Upper lobe of right lung (tissue), 1 donor: ENCODE data around the gene CYFIP2. TPM values are rescaled to one million over a fixed set of nuclear protein-coding genes. Genes with fewer than 3 reads are reported as not detected.
A peak's percentile ranks its signal among the peaks of the same experiment; 100 is the strongest.

Experiments
- ATAC-seq: fragments of 200-7000 bp; cut with Tn5 transposase; one replicate; pipeline ENCODE4 v1.9.1; 2020; ENCODE audit warnings: mild to moderate bottlenecking, moderate library complexity
- DNase-seq: peaks from one replicate; pipeline ENCODE4 v3.0.0-alpha.2; 2020
- H3K27ac ChIP-seq: fragments of 200-600 bp; one replicate; pipeline ENCODE4 v1.8.0; 2022
- H3K27me3 ChIP-seq: fragments of 200-600 bp; one replicate; pipeline ENCODE4 v1.8.0; 2022; ENCODE audit warnings: mild to moderate bottlenecking
- H3K36me3 ChIP-seq: fragments of 200-600 bp; one replicate; pipeline ENCODE4 v1.8.0; 2022
- H3K4me1 ChIP-seq: fragments of 200-600 bp; one replicate; pipeline ENCODE4 v1.8.0; 2022
- H3K4me3 ChIP-seq: fragments of 200-600 bp; one replicate; pipeline ENCODE4 v1.8.0; 2022; ENCODE audit warnings: mild to moderate bottlenecking
- H3K9me3 ChIP-seq: fragments of 200-600 bp; one replicate; pipeline ENCODE4 v1.8.0; 2022
- intact Hi-C: fragments of 100-400 bp; cut with DNase I; formaldehyde crosslinking; loops from one replicate; pipeline ENCODE4 v1.11.0; 2022
- total RNA-seq: library from RNA; stranded (reverse); fragmentation: NEBNext Ultra II Directional; extraction: Animal tissue kit (Norgen Biotek cat#: 25700); gene quantifications from one replicate; pipeline ENCODE4 v1.2.1, GENCODE V29; 2021
- TF ChIP-seq, protein P1 (sequence below): fragments of 200-600 bp; IDR thresholded peaks from one replicate; pipeline ENCODE4 v1.8.0; 2022; ENCODE audit warnings: antibody characterized with exemption
- donor health status: DM: no; HTN: yes; CAD: no; lungs with severe emphysema.

The CYFIP2 gene
- total RNA-seq, 1 donor from 2014 or later: 37.1 TPM

DNA sequence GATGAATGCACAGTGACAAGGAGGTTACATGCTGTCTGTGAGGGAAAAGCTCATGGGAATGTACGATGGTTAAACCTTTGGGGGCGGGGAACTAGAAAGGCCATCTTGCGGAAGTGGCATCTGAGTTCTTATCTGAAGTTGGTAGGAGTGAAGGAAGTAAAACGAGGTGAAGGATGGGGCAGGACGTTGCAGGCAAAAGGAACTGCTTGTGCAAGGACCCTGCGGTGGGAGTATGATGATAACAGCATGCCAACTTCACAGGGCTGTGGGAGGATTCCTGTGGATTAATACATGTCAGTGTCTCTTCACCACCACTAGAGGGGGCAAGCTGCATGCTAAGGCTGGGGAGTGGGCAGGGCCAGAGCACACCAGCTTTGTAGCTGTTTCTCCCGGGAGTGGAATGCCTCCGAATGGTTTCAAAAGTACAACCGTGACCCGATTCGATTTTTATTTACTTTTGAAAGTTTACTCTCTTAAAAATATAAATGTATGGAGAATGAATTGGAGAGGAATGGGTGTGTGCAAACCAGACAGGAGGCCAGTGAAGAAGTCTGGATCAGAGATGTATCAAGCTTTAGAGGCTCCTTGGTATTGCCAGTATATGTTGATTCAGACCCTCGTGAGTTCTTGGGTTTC, 62.5 kb downstream of the CYFIP2 start:
- intact Hi-C loops: no loop called here
- peak overlapping the region; percentile 2 for H3K4me3 ChIP-seq
- peak; percentile 98 for ATAC-seq
- no peak overlapping the region for H3K27ac ChIP-seq
- TF ChIP-seq, protein P1, sequence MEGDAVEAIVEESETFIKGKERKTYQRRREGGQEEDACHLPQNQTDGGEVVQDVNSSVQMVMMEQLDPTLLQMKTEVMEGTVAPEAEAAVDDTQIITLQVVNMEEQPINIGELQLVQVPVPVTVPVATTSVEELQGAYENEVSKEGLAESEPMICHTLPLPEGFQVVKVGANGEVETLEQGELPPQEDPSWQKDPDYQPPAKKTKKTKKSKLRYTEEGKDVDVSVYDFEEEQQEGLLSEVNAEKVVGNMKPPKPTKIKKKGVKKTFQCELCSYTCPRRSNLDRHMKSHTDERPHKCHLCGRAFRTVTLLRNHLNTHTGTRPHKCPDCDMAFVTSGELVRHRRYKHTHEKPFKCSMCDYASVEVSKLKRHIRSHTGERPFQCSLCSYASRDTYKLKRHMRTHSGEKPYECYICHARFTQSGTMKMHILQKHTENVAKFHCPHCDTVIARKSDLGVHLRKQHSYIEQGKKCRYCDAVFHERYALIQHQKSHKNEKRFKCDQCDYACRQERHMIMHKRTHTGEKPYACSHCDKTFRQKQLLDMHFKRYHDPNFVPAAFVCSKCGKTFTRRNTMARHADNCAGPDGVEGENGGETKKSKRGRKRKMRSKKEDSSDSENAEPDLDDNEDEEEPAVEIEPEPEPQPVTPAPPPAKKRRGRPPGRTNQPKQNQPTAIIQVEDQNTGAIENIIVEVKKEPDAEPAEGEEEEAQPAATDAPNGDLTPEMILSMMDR: peak; percentile 95
- DNase-seq: no peak
- H3K36me3 ChIP-seq: peaks cover 8% of the 10 kb centered on the region
- H3K4me1 ChIP-seq: no peaks in the 10 kb centered on the region
- no peaks in the 10 kb centered on the region for H3K27me3 ChIP-seq
- no peaks in the 10 kb centered on the region for H3K9me3 ChIP-seq

DNA sequence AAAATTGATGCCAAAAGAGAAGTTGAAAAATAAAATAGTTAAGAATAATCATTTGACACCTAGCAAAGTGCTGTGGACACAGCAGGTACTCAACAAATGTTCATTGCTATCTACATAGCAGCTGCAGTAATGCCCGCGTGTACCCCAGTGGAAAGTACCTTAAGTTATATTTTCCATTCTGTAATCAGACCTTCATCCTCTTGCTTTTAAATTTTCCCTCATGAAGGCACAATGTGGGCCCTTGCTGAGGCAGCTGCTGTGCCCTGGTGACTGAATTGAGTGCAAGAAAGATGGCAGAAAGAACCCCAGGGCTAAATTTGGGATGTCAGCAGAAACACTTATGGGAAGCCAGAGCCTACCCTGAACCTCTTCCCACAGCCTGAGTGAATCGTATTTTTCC, 65.9 kb downstream of the CYFIP2 start:
- intact Hi-C loops: no loop called here
- no peaks in the 10 kb centered on the region for H3K27me3 ChIP-seq
- no peak overlapping the region for H3K4me3 ChIP-seq
- H3K4me1 ChIP-seq: no peaks in the 10 kb centered on the region
- no peak overlapping the region for H3K27ac ChIP-seq
- no peak for ATAC-seq
- H3K36me3 ChIP-seq: peaks cover 8% of the 10 kb centered on the region
- no peaks in the 10 kb centered on the region for H3K9me3 ChIP-seq
- no peak for DNase-seq
- TF ChIP-seq, protein P1: no peak

DNA sequence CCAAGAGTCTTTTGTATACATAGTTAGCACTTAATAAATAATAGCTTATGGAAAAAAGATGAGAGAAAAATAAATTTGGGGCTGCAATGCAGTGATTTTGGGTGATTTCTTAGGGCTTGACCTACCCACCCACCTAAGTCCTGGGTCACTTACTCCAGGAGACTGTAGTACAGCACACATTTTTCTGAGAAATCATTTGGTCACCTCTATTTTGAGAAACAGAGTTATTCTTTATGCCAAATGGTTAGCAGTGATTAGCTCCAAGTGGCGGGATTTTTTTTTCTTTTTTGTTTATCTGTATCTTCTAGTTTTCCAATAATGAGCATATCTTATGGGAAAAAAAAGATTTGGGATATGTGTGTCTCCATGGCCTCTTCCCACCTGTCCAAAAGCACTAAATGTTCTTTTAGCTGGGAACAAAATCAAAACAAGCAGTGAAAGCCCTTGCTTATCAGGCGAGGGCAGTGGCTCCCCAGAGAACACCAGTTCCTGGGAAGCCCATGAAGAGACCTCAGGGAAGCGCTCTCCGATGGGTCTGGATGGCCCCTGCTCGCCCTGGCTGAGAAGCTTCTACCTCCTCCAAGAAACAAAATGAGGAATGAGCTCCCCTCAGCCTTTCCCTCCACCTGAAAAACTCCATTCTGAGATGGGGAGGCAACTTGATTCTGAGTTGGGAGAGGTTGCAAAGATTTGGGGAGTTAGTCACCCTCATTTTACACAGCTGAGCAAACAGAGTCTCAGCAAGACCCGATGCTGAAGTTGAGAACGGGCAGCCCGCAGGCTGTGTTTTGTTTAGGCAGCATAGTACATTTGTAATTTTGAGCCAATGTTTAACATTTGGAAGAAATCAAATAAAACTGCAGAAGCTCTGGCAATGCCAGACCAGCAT, 69.9 kb downstream of the CYFIP2 start:
- TF ChIP-seq, protein P1: no peak
- H3K4me1 ChIP-seq: no peaks in the 10 kb centered on the region
- peaks cover 8% of the 10 kb centered on the region for H3K36me3 ChIP-seq
- no peaks in the 10 kb centered on the region for H3K27me3 ChIP-seq
- no peak for DNase-seq
- no peak overlapping the region for H3K27ac ChIP-seq
- intact Hi-C loops: no loop called here
- H3K9me3 ChIP-seq: no peaks in the 10 kb centered on the region
- no peak overlapping the region for H3K4me3 ChIP-seq
- ATAC-seq: no peak

DNA sequence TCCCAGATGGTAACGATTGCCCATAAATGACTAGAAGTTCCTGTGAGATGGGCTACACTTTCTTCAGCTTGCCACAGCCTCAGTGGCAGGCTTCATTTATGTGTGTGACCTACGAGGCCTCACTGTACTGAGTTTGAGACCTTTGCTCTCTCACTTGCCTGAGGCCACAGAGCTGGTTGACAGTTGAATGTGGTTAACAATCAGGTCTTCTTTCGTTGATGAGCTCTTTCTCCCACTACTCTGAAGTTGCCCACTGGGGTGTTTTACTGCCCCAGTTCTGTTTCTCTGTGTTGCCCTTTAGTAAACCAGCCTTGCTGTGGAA, 70.5 kb downstream of the CYFIP2 start:
- no peaks in the 10 kb centered on the region for H3K9me3 ChIP-seq
- DNase-seq (no peak), ATAC-seq (no peak)
- H3K4me3 ChIP-seq: no peak overlapping the region
- H3K27me3 ChIP-seq: no peaks in the 10 kb centered on the region
- intact Hi-C loops: no loop called here
- H3K36me3 ChIP-seq: peaks cover 8% of the 10 kb centered on the region
- no peak overlapping the region for H3K27ac ChIP-seq
- no peaks in the 10 kb centered on the region for H3K4me1 ChIP-seq
- TF ChIP-seq, protein P1: no peak

DNA sequence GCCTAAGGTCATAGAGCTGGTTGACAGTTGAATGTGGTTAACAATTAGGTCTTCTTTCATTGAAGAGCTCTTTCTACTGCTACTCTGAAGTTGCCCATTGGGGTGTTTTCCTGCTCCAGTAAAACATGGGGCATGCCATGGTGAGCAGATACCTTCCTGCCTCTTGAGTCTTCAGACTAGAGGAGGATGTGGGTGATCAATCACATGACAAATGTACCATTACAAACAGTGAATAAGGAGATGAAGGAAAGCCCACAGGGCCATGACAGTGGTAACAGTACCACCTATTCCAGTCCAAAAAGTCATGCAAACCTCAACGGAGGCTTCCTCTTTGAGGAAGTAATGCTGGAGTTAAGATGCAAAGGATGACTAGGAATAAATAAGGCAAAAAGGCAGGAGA, 73.5 kb downstream of the CYFIP2 start:
- Histone ChIP-seq H3K27me3 (no peaks in the 10 kb centered on the region), H3K27ac (no peak overlapping the region), H3K36me3 (peaks cover 7% of the 10 kb centered on the region), H3K4me1 (no peaks in the 10 kb centered on the region), H3K9me3 (no peaks in the 10 kb centered on the region), H3K4me3 (no peak overlapping the region)
- ATAC-seq: no peak
- TF ChIP-seq, protein P1: no peak
- intact Hi-C loops: no loop called here
- no peak for DNase-seq
